ENCODE measurements around the gene PDSS2.

DNA sequence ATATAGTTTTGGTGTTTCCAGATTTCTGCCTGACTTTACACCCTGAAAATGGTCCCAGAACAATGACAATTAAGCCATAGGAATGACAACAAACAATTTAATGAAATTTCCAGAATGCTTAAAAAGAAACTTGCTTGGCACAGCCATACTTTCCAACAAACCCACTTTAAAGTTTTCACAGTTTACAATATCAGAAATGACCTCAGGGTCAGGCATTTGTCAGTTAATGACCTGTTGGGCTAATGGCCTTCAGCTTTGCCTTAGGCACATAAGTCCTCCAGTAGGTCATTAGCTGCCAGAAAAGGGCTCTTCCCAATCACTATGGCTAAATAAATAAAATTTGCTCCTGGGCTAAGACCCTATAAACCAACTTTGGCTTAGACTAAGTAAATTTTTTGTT is 199.4 kb downstream of the PDSS2 start:
- TF ChIP-seq POLR2AphosphoS5 (IDR thresholded peaks at IDR 0.05; ENCODE audit: low read depth, low read length) (no peak), TAF1 (IDR thresholded peaks at IDR 0.05; ENCODE audit: low read depth, low read length) (no peak)

Measured in GM12891 (cell line).